DND-41 (cell line): ENCODE measurements around the gene RELCH.
A peak's percentile ranks its signal among the peaks of the same experiment; 100 is the strongest.

Experiments used
- ATAC-seq: fragments of 200-7000 bp; cut with Tn5 transposase; 3 replicates; pipeline ENCODE4 v1.9.1; 2021; ENCODE audit warnings: low read depth; ENCODE audit not compliant: insufficient read depth
- DNase-seq: peaks from one replicate; pipeline ENCODE4 v3.0.0-alpha.2; 2020
- H2AFZ ChIP-seq: 2 replicates; pipeline ENCODE4 v1.6.0; 2012; ENCODE audit warnings: low read depth, low read length
- H3K27ac ChIP-seq: 2 replicates; pipeline ENCODE4 v1.5.1; 2012; ENCODE audit warnings: low read length, inconsistent platforms
- H3K27me3 ChIP-seq: fragments of 200-600 bp; sonication (generic); 2 replicates; pipeline ENCODE4 v1.6.0; 2012; ENCODE audit warnings: low read length, mild to moderate bottlenecking, inconsistent platforms; ENCODE audit not compliant: insufficient read depth, poor library complexity
- H3K36me3 ChIP-seq: 2 replicates; pipeline ENCODE4 v1.5.1; 2012; ENCODE audit warnings: low read length, inconsistent platforms; ENCODE audit not compliant: insufficient read depth
- H3K4me1 ChIP-seq: 2 replicates; pipeline ENCODE4 v1.5.1; 2012; ENCODE audit warnings: mild to moderate bottlenecking, low read length; ENCODE audit not compliant: insufficient read depth
- H3K4me2 ChIP-seq: 2 replicates; pipeline ENCODE4 v1.6.0; 2012; ENCODE audit warnings: mild to moderate bottlenecking, moderate library complexity, low read length, inconsistent platforms; ENCODE audit not compliant: insufficient read depth
- H3K4me3 ChIP-seq, 2 experiments: fragments of 200-600 bp in 1 of 2; shearing (Covaris generic) in 1 of 2; 2 replicates each; pipeline ENCODE4 v1.5.1; 2012 to 2016; ENCODE audit warnings: inconsistent platforms in 2 of 2, low read length in 2 of 2, mild to moderate bottlenecking in 2 of 2, low read depth in 1 of 2, moderate library complexity in 1 of 2
- H3K79me2 ChIP-seq: 2 replicates; pipeline ENCODE4 v1.6.0; 2012; ENCODE audit warnings: low read length, inconsistent platforms; ENCODE audit not compliant: insufficient read depth
- H3K9ac ChIP-seq: 2 replicates; pipeline ENCODE4 v1.6.0; 2012; ENCODE audit warnings: low read depth, mild to moderate bottlenecking, inconsistent platforms, low read length, moderate library complexity
- H3K9me3 ChIP-seq: 2 replicates; pipeline ENCODE4 v1.5.1; 2012; ENCODE audit warnings: low read length, moderate library complexity, mild to moderate bottlenecking, inconsistent platforms; ENCODE audit not compliant: insufficient read depth, severe bottlenecking
- H4K20me1 ChIP-seq: 2 replicates; pipeline ENCODE4 v1.6.0; 2012; ENCODE audit warnings: low read length; ENCODE audit not compliant: insufficient read depth
- CTCF ChIP-seq: IDR thresholded peaks from 2 replicates; pipeline ENCODE4 v1.5.1; 2012; ENCODE audit warnings: borderline replicate concordance, low read length, moderate library complexity, mild to moderate bottlenecking; ENCODE audit not compliant: poor library complexity, severe bottlenecking; ENCODE audit errors: extremely low read depth
- EZH2 ChIP-seq: IDR thresholded peaks from 3 replicates; pipeline ENCODE4 v1.6.1; 2012; ENCODE audit warnings: borderline replicate concordance, low read depth, mild to moderate bottlenecking, moderate library complexity, low read length, inconsistent platforms; ENCODE audit not compliant: severe bottlenecking

RELCH gene

GRCh38 chr18:62175521-62175920 is 11.5 kb upstream of the RELCH start:
- Histone ChIP-seq H2AFZ (no peak overlapping the region), H3K4me2 (no peak overlapping the region), H3K79me2 (peaks cover 20% of the 10 kb centered on the region), H3K9ac (no peak overlapping the region), H4K20me1 (peaks cover 7% of the 10 kb centered on the region; the same call in 1 of the 2 replicates), H3K4me3 (no peak overlapping the region), H3K9me3 (no peaks in the 10 kb centered on the region), H3K4me1 (no peaks in the 10 kb centered on the region), H3K27ac (no peak overlapping the region), H3K36me3 (no peaks in the 10 kb centered on the region), H3K27me3 (no peaks in the 10 kb centered on the region)
- ATAC-seq = no peak
- no peak for DNase-seq
- TF ChIP-seq CTCF = no peak
- no peak for TF ChIP-seq EZH2

GRCh38 chr18:62177271-62177670 is 9.8 kb upstream of the RELCH start:
- Histone ChIP-seq H3K9ac (no peak overlapping the region), H3K4me3 (no peak overlapping the region), H3K4me1 (no peaks in the 10 kb centered on the region), H3K36me3 (no peaks in the 10 kb centered on the region), H4K20me1 (peaks cover 7% of the 10 kb centered on the region; the same call in 1 of the 2 replicates), H3K27ac (no peak overlapping the region), H3K4me2 (no peak overlapping the region), H2AFZ (no peak overlapping the region), H3K79me2 (peaks cover 25% of the 10 kb centered on the region), H3K27me3 (no peaks in the 10 kb centered on the region), H3K9me3 (no peaks in the 10 kb centered on the region)
- DNase-seq (no peak), ATAC-seq (no peak)
- TF ChIP-seq EZH2 = no peak
- no peak for TF ChIP-seq CTCF

GRCh38 chr18:62179213-62179612 is 7.8 kb upstream of the RELCH start:
- Histone ChIP-seq H3K4me2 (no peak overlapping the region), H4K20me1 (peaks cover 17% of the 10 kb centered on the region; the same call in 1 of the 2 replicates), H3K9me3 (no peaks in the 10 kb centered on the region), H3K27ac (no peak overlapping the region), H3K4me1 (peaks cover 5% of the 10 kb centered on the region; the same call in 1 of the 2 replicates), H3K27me3 (no peaks in the 10 kb centered on the region), H3K4me3 (no peak overlapping the region), H3K9ac (no peak overlapping the region), H3K36me3 (no peaks in the 10 kb centered on the region), H2AFZ (no peak overlapping the region), H3K79me2 (peaks cover 37% of the 10 kb centered on the region)
- TF ChIP-seq EZH2 (no peak), CTCF (no peak)
- ATAC-seq = no peak
- no peak for DNase-seq

GRCh38 chr18:62182220-62182619 is 4.8 kb upstream of the RELCH start:
- no peak overlapping the region for H3K27ac ChIP-seq
- no peak overlapping the region for H3K4me3 ChIP-seq
- peaks cover 55% of the 10 kb centered on the region for H3K79me2 ChIP-seq
- no peak overlapping the region for H2AFZ ChIP-seq
- no peak overlapping the region for H3K9ac ChIP-seq
- H3K9me3 ChIP-seq = no peaks in the 10 kb centered on the region
- peaks cover 17% of the 10 kb centered on the region; the same call in 1 of the 2 replicates for H4K20me1 ChIP-seq
- no peak for TF ChIP-seq EZH2
- TF ChIP-seq CTCF = peak; percentile 2
- H3K4me1 ChIP-seq = peaks cover 26% of the 10 kb centered on the region
- H3K4me2 ChIP-seq = no peak overlapping the region
- DNase-seq (no peak), ATAC-seq (no peak)
- no peaks in the 10 kb centered on the region; the same call in 1 of the 2 replicates for H3K36me3 ChIP-seq
- H3K27me3 ChIP-seq = no peaks in the 10 kb centered on the region
